Measurements from ENCODE around the gene CH25H.

Gene CH25H

DNA sequence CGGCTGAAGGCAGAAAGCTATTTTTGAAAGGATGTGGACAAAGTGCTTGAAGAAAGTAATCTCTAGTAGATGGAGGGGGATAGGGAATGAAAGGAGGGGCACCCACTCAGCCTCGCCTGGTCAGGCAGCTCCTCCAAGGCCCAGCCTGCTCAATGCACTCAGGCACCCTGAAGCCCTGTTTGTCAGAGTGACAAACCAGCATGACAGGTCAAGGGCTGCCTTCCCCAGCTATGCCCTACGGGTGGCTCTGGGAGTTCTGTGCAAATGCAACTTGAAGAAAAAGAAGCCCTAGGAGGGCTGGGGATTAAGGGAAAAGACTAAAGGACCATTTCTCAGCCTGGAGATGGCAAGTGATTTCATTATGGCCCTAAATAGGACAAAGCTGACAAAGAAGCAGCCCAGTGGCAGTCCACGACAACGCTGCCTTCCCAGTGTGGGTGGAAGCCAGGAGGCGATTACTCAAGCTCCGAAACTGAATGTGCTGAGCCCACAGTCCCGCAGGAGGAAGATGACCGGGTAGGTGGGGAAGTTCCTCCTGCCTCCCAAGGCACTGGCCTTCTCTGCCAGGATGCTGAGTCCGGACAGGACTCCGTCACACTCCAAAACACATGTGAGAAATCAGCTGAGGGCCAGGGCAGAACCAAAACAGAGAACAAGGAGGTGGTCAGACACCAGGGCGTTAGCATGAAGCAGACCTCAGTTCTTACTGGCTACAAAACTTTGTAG, 28.1 kb upstream of the CH25H start:
- no peaks in the 10 kb centered on the region for H3K4me1 ChIP-seq (ENCODE audit: insufficient read depth, poor library complexity, severe bottlenecking)
- no peaks in the 10 kb centered on the region for H3K9me3 ChIP-seq (ENCODE audit: severe bottlenecking)
- DNase-seq (ENCODE audit: low spot score) = no peak
- H3K27ac ChIP-seq (ENCODE audit: poor library complexity, severe bottlenecking) = no peak overlapping the region
- no peak overlapping the region for H3K4me3 ChIP-seq (ENCODE audit: severe bottlenecking)
- TF ChIP-seq, protein P1, sequence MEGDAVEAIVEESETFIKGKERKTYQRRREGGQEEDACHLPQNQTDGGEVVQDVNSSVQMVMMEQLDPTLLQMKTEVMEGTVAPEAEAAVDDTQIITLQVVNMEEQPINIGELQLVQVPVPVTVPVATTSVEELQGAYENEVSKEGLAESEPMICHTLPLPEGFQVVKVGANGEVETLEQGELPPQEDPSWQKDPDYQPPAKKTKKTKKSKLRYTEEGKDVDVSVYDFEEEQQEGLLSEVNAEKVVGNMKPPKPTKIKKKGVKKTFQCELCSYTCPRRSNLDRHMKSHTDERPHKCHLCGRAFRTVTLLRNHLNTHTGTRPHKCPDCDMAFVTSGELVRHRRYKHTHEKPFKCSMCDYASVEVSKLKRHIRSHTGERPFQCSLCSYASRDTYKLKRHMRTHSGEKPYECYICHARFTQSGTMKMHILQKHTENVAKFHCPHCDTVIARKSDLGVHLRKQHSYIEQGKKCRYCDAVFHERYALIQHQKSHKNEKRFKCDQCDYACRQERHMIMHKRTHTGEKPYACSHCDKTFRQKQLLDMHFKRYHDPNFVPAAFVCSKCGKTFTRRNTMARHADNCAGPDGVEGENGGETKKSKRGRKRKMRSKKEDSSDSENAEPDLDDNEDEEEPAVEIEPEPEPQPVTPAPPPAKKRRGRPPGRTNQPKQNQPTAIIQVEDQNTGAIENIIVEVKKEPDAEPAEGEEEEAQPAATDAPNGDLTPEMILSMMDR (IDR thresholded peaks at IDR 0.05; ENCODE audit: poor library complexity, severe bottlenecking) = no peak
- no peak for ATAC-seq (ENCODE audit: low read depth)
- H3K27me3 ChIP-seq (ENCODE audit: insufficient read depth, poor library complexity, severe bottlenecking) = no peaks in the 10 kb centered on the region
- peaks cover 11% of the 10 kb centered on the region for H3K36me3 ChIP-seq (ENCODE audit: low read depth)

DNA sequence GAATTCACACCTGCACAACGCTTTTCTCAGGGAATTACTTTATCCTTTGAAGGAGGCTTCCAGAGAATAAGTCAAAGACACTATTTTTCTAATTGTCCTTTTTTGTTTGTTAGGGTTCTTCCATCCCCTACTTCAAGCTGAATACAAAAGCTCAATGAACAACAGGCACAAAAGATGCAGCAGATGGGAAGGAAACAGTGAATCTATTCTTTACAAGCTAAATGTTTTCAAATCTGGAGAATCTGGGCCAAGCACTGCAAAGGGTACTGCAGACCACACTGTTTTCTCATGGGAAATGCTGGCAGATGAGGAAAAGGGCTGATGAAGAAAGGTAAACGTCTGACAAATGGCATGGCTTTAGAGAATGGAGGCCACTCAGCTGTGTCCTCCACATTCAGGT, 25.9 kb upstream of the CH25H start:
- no peaks in the 10 kb centered on the region for H3K9me3 ChIP-seq (ENCODE audit: severe bottlenecking)
- TF ChIP-seq, protein P1 (IDR thresholded peaks at IDR 0.05; ENCODE audit: poor library complexity, severe bottlenecking) = no peak
- no peaks in the 10 kb centered on the region for H3K4me1 ChIP-seq (ENCODE audit: insufficient read depth, poor library complexity, severe bottlenecking)
- H3K36me3 ChIP-seq (ENCODE audit: low read depth) = peaks cover 12% of the 10 kb centered on the region
- no peaks in the 10 kb centered on the region for H3K27me3 ChIP-seq (ENCODE audit: insufficient read depth, poor library complexity, severe bottlenecking)
- no peak overlapping the region for H3K27ac ChIP-seq (ENCODE audit: poor library complexity, severe bottlenecking)
- DNase-seq (ENCODE audit: low spot score) (no peak), ATAC-seq (ENCODE audit: low read depth) (no peak)
- H3K4me3 ChIP-seq (ENCODE audit: severe bottlenecking) = no peak overlapping the region

DNA sequence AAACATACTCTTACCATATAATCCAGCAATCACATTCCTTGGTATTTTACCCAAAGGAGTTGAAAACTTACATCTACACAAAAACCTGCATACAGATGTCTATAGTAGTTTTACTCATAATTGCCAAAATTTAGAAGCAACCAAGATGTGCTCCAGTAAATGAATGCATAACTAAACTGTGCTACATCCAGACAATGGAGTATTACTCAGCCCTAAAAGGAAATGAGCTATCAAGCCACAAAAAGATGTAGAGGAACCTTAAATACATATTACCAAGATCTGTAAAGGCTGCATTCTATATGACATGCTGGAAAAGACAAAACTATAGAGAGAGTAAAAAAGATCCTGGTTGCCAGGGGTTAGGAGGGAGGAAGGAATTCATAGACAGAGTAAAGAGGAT, 21.8 kb upstream of the CH25H start:
- TF ChIP-seq, protein P1 (IDR thresholded peaks at IDR 0.05; ENCODE audit: poor library complexity, severe bottlenecking) = no peak
- Histone ChIP-seq H3K36me3 (ENCODE audit: low read depth) (peaks cover 34% of the 10 kb centered on the region), H3K4me1 (ENCODE audit: insufficient read depth, poor library complexity, severe bottlenecking) (no peaks in the 10 kb centered on the region), H3K27me3 (ENCODE audit: insufficient read depth, poor library complexity, severe bottlenecking) (no peaks in the 10 kb centered on the region), H3K27ac (ENCODE audit: poor library complexity, severe bottlenecking) (no peak overlapping the region), H3K4me3 (ENCODE audit: severe bottlenecking) (no peak overlapping the region), H3K9me3 (ENCODE audit: severe bottlenecking) (no peaks in the 10 kb centered on the region)
- DNase-seq (ENCODE audit: low spot score) (no peak), ATAC-seq (ENCODE audit: low read depth) (no peak)

DNA sequence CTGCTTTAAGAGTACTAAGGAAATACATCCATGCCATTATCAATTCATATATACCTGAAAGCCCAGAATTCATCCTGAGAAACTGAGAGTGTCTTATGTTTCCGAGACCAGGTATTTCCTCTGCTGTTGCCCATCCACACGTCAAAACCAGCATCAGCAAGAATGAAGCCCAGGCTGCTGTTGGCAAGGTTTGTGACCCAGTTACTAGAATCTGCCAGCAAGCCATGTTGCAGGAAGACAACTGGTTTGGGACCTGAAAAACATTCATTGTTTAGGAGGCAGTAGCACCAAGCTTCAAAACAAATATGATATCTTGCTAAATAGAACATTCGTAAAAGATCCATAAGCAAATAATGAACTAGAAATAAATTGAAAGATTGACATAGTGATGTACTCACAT, 21.0 kb upstream of the CH25H start:
- TF ChIP-seq, protein P1 (IDR thresholded peaks at IDR 0.05; ENCODE audit: poor library complexity, severe bottlenecking) = no peak
- DNase-seq (ENCODE audit: low spot score) (no peak), ATAC-seq (ENCODE audit: low read depth) (no peak)

DNA sequence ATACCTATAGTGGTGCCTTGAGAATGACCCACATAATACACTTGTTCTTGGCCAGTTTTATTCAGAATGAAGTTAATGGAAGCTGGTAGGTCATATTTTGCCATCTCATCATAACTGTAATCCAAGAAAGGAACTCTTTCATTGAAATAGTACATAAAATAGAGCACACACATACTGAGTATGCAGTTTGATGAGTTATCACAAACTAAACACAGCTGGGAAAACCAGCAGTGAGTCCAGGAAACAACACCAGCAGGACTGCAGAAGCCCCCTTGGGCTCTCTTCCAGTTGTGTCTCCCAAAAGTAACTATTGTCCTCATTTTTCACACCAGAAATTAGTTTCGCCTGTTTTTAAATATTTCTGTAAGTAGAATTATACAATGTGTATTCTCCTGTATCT, 19.8 kb upstream of the CH25H start:
- ATAC-seq (ENCODE audit: low read depth) = no peak

More for the DNA sequence above, 21.0 kb upstream of the CH25H start:
- no peaks in the 10 kb centered on the region for H3K27me3 ChIP-seq (ENCODE audit: insufficient read depth, poor library complexity, severe bottlenecking)
- no peak overlapping the region for H3K4me3 ChIP-seq (ENCODE audit: severe bottlenecking)
- peaks cover 34% of the 10 kb centered on the region for H3K36me3 ChIP-seq (ENCODE audit: low read depth)
- no peaks in the 10 kb centered on the region for H3K4me1 ChIP-seq (ENCODE audit: insufficient read depth, poor library complexity, severe bottlenecking)
- H3K27ac ChIP-seq (ENCODE audit: poor library complexity, severe bottlenecking) = no peak overlapping the region
- H3K9me3 ChIP-seq (ENCODE audit: severe bottlenecking) = no peaks in the 10 kb centered on the region

More for the DNA sequence above, 19.8 kb upstream of the CH25H start:
- Histone ChIP-seq H3K36me3 (ENCODE audit: low read depth) (peaks cover 34% of the 10 kb centered on the region), H3K27ac (ENCODE audit: poor library complexity, severe bottlenecking) (no peak overlapping the region), H3K9me3 (ENCODE audit: severe bottlenecking) (no peaks in the 10 kb centered on the region), H3K4me3 (ENCODE audit: severe bottlenecking) (no peak overlapping the region), H3K27me3 (ENCODE audit: insufficient read depth, poor library complexity, severe bottlenecking) (no peaks in the 10 kb centered on the region), H3K4me1 (ENCODE audit: insufficient read depth, poor library complexity, severe bottlenecking) (no peaks in the 10 kb centered on the region)
- DNase-seq (ENCODE audit: low spot score) = no peak
- TF ChIP-seq, protein P1 (IDR thresholded peaks at IDR 0.05; ENCODE audit: poor library complexity, severe bottlenecking) = no peak

All from RWPE2 (cell line).